ENCODE measurements around the gene COL19A1. TPM values are rescaled to one million over a fixed set of nuclear protein-coding genes. Genes with fewer than 3 reads are reported as not detected.

The COL19A1 gene
- total and polyA plus RNA-seq, 2 experiments from 2014 or later: not detected

DNA sequence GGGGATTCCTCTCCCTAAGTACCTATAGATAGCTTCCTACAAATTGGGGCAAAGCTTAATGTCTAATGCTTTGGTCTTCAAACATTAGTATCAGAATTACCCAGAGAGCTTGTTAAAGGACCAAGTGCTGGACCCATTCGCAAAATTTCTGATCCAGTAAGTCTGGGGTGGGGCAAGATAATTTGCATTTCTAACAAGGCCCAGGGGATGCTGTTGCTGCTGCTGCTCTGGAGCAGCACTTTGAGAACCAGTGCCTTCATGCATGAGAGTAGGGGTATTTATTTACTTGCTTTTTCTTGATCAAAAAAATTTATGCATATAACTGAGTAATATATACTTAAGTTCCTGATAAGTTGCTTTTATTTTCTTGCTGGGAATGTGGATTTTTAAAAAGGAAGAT, 24.5 kb upstream of the COL19A1 start:
- Mint-ChIP-seq H3K27ac (no peak overlapping the region), H3K4me1 (no peaks in the 10 kb centered on the region), H3K36me3 (ENCODE audit: low read depth) (no peaks in the 10 kb centered on the region), H3K9me3 (no peaks in the 10 kb centered on the region), H3K27me3 (ENCODE audit: insufficient read depth, low read depth, poor library complexity) (no peaks in the 10 kb centered on the region), H3K4me3 (no peak overlapping the region)
- Histone ChIP-seq H3K4me1 (ENCODE audit: insufficient read depth) (no peaks in the 10 kb centered on the region), H4K20me1 (replicated peaks; ENCODE audit: insufficient read depth) (no peaks in the 10 kb centered on the region), H2AFZ (no peak overlapping the region), H3K4me3 (no peak overlapping the region), H3K4me2 (no peak overlapping the region), H3K9me2 (ENCODE audit: insufficient read depth) (no peaks in the 10 kb centered on the region), H3K36me3 (ENCODE audit: insufficient read depth) (no peaks in the 10 kb centered on the region), H3K27me3 (ENCODE audit: insufficient read depth) (no peaks in the 10 kb centered on the region), H3K79me2 (replicated peaks; ENCODE audit: insufficient read depth) (no peaks in the 10 kb centered on the region), H3F3A (replicated peaks; ENCODE audit: low read depth) (no peaks in the 10 kb centered on the region), H3K27ac (ENCODE audit: low read depth) (no peak overlapping the region)
- TF ChIP-seq NANOG (IDR thresholded peaks at IDR 0.05; ENCODE audit: borderline replicate concordance) (no peak), POLR2AphosphoS5 (IDR thresholded peaks at IDR 0.05; ENCODE audit: low read depth) (no peak), ZNF331 (CRISPR knock-in tag; IDR thresholded peaks at IDR 0.05; ENCODE audit: low read depth) (no peak), ZNF462 (CRISPR knock-in tag; IDR thresholded peaks at IDR 0.05) (no peak), EZH2 (IDR thresholded peaks at IDR 0.05; ENCODE audit: low read depth, unreplicated experiment) (no peak)
- no peak for ATAC-seq
- DNase-seq (ENCODE audit: low spot score): no peak

GRCh38 chr6:69843189-69843588, 23.2 kb upstream of the COL19A1 start:
- Mint-ChIP-seq H3K4me1 (no peaks in the 10 kb centered on the region), H3K27ac (no peak overlapping the region), H3K4me3 (no peak overlapping the region), H3K27me3 (ENCODE audit: insufficient read depth, low read depth, poor library complexity) (no peaks in the 10 kb centered on the region), H3K9me3 (no peaks in the 10 kb centered on the region), H3K36me3 (ENCODE audit: low read depth) (no peaks in the 10 kb centered on the region)
- no peaks in the 10 kb centered on the region for H3K36me3 ChIP-seq (ENCODE audit: insufficient read depth)
- no peaks in the 10 kb centered on the region for H3K27me3 ChIP-seq (ENCODE audit: insufficient read depth)
- no peak overlapping the region for H3K27ac ChIP-seq (ENCODE audit: low read depth)
- H3K4me3 ChIP-seq: no peak overlapping the region
- DNase-seq (ENCODE audit: low spot score): no peak
- no peaks in the 10 kb centered on the region for H3K79me2 ChIP-seq (replicated peaks; ENCODE audit: insufficient read depth)
- ATAC-seq: no peak
- H3F3A ChIP-seq (replicated peaks; ENCODE audit: low read depth): no peaks in the 10 kb centered on the region
- H4K20me1 ChIP-seq (replicated peaks; ENCODE audit: insufficient read depth): no peaks in the 10 kb centered on the region
- no peaks in the 10 kb centered on the region for H3K9me2 ChIP-seq (ENCODE audit: insufficient read depth)
- H2AFZ ChIP-seq: no peak overlapping the region
- no peaks in the 10 kb centered on the region for H3K4me1 ChIP-seq (ENCODE audit: insufficient read depth)
- no peak overlapping the region for H3K4me2 ChIP-seq
- no peak for TF ChIP-seq ZNF462 (CRISPR knock-in tag; IDR thresholded peaks at IDR 0.05)
- no peak for TF ChIP-seq POLR2AphosphoS5 (IDR thresholded peaks at IDR 0.05; ENCODE audit: low read depth)
- no peak for TF ChIP-seq ZNF114 (CRISPR knock-in tag; IDR thresholded peaks at IDR 0.05)
- TF ChIP-seq EZH2 (IDR thresholded peaks at IDR 0.05; ENCODE audit: low read depth, unreplicated experiment): no peak
- no peak for TF ChIP-seq ZNF331 (CRISPR knock-in tag; IDR thresholded peaks at IDR 0.05; ENCODE audit: low read depth)
- no peak for TF ChIP-seq EZH2phosphoT487 (IDR thresholded peaks at IDR 0.05; ENCODE audit: unreplicated experiment)

All from GM23338 (cell line).